NCI-H748 (cell line): ENCODE results near the gene PCSK5.

Experiments
- DNase-seq: peaks from one replicate; lab custom pipeline; 2025; ENCODE audit not compliant: unreplicated experiment; lab: John Stamatoyannopoulos, UW

The PCSK5 gene

DNA sequence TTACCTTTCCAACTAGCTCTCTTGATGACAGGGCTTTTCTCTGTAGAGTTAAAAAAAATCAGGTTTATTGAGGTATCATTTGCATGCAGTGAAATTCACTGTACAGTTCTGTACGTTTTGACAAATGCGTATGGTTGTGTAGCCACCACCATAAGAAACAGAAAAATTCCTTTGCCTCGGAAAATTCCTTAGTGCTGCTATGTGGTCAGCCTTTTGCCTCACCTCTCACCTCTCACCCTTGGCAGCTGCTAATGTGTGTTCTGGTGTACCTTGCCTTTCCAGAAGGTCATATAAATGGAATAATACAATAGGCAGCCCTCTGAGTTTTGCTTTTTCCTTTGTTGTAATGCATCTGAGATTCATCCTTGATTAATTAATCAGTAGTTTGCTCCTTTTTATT, 28.4 kb downstream of the PCSK5 start:
- DNase-seq, result no peak

DNA sequence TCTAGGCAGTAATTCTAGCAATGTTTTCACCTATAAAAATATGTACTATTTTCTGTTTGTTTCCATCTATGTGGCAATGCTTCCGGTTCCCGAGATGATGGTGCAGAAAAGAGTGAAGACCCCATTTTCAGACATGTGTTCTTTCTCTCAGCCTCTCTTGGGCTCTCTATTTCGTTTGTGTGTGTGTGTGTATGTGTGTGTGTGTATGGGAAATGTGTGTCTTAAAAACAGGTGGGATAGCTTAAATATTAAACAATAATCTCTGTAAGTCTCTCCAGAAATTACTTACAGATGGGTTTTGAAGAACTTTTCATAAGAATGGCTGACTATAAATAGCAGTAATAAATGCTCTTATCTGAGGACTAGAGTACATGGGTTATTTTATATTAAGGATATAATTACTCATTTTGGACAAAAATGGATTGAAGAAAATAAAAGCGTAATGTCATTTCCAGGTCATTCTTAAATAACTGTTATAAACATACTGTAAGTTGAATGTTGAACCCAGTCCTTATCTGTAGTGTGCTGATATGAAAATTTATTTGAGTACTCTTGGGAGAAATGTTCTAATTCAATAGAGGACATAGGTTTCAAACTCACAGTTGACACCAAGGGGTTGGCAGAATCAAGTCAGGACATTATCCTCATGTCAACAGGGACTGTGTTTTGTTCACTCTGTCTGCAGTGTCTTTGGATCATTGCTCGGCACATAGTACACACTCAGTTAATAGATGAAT, 31.1 kb downstream of the PCSK5 start:
- no peak for DNase-seq

DNA sequence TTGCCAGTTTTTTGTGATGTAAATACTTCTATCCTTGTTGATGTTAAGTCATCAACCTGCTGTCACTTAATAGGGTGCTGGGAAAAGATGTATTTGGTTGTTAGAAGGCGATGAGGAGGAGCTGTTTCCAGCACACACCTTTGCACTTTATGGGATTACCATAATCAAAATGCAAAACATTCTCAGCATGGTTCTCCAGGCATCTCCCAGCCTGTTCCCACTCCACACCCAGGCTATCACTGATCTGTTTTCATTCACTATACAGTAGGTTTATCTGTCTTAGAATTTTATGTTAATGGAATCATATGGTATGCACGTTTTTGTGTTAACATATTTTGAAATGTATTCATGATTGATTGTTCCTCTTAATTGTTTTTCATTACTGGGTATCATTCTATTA, 35.9 kb downstream of the PCSK5 start:
- no peak for DNase-seq

DNA sequence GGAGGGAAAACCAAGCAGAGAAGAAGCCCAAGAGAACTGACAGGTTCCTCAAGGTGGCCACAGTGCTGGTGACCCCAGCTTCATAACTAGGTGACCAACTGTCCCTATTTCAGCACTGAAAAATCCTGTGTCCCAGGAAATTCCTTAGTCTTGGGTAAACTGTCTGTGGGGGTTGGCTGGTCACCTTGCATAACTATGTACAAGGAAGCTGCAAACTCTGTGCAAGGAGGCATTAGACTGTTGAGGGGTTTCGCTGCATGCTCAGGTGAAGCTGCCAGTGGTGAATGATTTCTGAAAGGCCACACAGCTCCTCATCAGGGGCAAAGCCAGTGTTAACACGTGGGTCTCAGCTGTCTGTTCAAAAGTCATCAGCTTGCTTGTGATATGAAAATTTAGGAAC, 36.9 kb downstream of the PCSK5 start:
- no peak for DNase-seq

DNA sequence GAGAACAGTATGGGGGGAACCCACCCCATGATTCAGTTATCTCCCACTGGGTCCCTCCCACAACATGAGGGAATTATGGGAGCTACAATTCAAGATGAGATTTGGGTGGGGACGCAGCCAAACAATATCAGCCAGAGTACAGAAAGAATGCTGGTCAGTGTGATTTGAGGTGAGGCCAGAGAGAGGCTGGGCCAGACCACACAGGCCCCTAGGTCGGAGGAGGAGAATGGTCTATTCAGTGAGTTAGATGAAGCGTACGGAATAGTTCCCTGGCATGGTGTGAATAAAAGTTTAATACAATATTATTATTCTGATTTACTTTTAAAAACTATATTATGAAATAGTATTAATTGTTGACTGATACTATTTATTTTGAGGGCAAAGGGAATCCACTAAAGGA, 39.7 kb downstream of the PCSK5 start:
- DNase-seq, result no peak

DNA sequence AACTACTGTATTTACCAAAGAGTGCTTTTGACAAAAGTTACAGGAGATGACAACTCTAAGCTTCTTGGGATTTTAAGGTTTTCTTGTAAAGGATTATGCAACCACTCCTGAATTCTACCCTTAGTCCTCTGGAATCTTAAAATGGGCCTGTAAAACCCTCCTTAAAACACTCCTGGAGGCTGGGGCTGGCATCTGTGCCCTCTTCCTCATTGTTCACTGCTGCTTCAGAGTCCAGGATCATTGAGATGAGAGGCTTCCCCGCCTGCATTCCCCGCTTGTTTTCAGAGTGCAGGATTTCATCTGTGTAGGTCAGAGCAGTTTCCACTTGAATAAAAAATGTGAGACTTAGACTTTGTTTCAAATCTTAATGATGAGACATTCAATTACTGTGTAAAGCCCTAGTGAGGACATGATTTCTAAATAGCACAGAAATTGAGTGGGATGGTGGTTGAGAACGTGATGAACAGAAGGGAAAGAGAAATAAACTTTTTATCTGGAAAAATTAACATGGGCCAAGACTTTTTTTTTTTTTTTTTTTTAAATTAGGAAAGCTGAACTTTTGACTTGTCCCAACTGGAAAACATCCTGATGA, 40.4 kb downstream of the PCSK5 start:
- DNase-seq, result no peak

DNA sequence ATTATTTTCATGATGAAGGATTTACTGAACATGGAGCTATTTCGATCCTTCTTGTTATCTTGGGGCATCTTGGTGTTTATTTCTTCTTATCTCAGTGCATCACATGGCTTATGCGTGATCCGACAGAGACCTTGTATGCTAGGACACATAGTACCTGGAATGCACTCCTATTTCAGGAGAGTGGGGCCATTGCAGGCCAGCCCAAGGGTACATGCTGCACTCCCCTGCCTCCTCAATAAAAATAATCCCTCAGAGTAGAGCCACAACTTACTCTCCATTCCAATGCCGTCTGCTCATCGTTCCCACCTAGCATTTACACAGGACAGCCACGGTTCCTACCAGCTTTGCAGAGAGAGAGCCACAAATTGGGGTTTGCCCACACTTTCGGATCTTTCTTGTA, 43.5 kb downstream of the PCSK5 start:
- no peak for DNase-seq

DNA sequence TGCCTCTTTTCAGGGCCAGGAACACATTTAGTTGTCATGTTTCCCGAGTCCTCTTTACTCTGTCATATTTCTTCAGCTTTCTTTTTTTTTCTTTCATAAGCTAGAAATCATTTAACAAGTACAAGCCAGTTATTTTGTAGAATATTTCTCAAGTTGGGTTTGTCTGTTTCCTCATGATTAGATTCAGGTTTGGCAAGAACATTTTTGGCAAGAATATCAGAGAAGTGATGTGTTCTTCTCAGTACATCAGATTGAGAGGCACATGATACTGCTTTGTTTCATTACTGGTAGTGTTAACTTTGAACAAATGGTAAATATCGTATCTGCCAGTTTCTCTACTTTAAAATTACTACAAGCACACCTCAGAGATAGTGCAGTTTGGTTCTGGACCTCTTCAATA, 45.1 kb downstream of the PCSK5 start:
- no peak for DNase-seq

DNA sequence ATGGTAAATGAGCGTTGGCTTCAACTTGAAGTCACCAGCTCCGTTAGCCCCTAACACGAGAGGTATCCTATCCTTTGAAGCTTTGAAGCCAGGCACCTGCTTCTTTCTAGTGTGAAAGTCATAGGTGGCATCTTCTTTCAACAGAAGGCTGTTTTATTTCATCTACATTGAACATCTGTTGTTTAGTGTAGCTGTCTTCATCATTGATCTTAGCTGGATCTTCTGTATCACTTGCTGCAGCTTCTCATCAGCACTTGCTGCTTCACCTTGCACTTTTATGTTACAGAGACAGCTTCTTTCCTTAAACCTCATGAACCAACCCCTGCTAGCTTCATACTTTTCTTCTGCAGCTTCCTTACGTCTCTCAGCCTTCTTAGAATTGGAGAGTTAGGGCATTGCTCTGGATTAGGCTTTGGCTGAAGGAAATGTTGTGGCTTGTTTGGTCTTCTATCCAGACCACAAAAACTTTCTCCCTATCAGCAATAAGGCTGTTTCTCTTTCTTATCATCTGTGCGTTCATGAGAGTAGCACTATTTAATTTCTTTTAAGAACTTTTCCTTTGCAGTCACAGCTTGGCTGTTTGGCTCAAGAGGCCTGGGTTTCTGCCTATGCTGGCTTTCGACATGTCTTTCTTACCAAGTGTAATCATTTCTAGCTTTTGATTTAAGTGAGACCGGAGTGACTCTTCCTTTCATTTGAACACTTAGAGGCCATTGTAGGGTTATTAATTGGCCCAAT, 47.2 kb downstream of the PCSK5 start:
- no peak for DNase-seq

DNA sequence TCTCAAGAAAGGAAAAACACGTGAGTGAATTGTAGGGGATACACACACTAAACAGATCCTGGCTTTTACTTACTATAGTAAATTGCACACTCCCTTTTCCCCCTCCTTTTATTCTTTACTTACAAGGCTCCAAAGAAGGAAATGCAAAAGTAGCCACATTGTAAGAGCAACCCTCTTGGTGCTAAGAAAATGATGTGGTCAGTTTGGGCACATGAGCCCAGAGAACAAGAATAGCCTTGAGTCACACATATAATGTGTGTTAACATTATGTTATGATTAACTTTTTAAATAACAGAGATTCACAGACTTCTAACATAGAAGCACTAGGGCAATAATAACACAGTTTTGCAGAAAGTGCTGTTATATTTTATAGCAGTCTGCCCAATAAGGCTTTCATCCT, 48.5 kb downstream of the PCSK5 start:
- no peak for DNase-seq

DNA sequence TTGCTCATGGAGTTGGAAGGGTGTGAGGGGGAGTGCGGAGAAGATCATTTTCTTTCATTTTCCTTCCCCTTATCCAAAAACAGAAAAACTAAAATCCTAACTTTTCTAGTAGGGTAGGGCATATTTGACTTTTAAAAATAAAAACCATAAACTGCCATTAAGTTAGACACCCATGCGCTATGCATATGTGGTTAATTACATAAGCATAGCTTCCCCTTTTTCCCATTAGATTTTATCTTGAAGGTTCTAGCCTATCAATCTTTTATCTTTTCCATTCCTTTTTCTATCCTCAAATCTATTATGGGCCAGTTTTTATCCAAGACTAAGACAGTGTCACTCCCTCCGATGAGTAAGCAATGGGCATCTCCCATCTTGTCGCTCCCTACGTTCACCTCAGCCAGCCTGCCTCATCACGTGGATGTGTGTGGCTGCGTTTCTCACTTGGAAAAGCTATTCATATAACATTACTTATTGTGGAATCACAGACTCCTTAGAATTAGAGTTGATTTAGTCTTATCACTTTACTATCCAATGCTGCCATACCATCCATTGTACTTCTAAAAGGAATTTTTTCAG, 49.2 kb downstream of the PCSK5 start:
- no peak for DNase-seq

DNA sequence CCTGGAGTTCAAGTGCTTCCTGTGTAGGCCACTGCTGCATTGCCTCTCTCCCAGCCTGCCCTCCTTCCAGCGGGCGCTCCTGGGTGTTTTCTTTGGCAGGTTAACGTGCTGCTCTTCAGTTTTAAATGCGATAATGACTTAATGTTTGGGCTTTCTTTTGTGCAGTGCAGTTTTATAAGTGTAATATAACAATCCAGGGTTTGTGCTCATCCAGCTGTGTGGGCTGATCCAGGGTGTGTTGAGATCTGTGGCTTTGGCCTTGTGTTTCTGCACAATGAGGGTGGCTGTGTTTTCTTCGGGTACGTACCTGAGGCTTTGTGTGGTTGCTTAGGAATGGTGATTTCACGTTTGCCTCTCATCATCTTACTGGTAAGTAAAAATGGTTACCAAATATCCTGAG, 50.6 kb downstream of the PCSK5 start:
- DNase-seq, result peak; percentile 39

DNA sequence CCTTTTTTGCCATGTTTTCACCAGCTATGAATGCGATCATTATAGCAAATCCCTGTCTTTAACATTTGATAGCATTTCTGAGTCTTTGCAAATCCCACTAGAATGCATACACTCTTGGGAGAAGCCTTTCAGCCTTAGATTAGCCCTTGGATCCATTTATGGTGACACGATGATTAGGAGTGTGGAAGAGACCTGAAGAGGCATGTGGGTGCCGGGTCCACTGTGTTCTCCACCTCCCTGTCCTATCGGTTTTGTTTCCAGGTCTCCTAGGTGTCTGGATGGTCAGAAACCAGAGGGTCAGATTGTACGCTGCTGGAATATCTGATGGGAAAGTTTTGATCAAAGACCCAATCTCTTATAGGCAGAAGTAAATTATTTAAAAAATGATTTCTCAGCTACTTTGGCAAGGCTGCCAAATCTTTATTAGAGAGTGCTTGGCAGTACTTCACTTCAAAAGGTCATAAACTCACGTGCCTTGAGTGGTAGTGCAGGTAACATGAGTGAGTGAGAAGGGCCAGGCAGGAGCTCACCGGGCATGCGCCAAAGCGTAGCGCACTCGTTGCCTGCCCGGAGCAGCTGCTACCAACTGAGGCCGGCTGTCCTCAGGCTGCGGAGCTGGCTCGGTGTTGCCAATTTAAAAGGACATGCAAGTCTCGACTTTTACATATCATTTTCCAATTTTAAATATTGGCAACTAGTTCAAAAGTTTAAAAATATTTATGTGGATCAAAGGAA, 51.3 kb downstream of the PCSK5 start:
- no peak for DNase-seq

DNA sequence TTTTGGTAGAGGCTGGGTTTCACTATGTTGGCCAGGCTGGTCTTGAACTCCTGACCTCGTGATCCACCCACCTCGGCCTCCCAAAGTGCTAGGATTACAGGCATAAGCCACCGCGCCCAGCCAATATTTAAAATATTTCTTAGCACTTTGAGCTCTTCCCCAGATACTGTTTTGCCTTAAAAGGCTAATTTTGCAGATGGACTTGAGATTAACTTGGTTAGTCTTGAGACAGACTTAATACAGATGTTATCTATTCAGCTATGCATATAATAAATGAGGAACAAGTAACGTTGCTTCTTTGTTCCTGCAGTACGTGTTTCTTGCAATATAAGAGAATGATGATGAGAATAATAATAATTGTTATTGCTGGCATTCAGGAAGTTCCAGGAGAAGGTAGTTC, 56.3 kb downstream of the PCSK5 start:
- no peak for DNase-seq

DNA sequence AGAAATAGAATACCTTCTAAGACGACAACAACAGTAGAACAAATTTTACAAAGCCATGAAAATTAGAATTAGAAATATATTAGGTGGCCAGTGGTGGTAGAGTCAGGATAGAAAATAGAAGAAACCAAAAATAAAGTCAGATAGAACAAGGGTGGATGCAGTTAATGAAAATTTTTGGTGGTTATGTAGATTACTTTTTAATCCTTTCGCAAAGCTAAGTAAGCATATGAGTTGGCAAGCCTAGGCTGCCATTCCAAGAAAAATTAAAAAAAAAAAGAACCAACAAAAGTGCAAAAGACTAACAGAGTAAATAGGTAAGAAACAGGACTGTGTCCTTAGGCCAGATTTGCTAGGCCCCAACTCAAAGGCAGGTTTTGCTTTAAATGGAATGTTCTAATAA, 56.8 kb downstream of the PCSK5 start:
- DNase-seq, result no peak

DNA sequence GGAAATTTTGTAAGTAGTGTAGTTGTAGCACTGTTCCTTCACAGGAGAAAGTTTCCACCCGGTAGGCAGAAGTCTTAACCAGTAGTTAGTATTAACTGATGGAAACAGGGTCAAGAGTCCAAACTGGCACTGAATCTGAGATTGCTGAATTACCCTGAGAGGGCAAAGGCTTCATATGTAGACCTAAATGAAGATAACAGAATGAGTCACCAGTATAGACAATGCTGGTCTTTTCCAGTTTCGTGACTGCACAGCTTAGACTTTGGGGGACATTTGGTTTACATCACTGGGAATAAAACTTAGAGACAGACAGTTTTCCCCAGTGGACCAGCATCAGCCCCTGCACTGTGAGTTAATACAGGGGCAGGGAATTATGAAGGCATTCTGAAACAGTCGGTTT, 60.5 kb downstream of the PCSK5 start:
- no peak for DNase-seq

DNA sequence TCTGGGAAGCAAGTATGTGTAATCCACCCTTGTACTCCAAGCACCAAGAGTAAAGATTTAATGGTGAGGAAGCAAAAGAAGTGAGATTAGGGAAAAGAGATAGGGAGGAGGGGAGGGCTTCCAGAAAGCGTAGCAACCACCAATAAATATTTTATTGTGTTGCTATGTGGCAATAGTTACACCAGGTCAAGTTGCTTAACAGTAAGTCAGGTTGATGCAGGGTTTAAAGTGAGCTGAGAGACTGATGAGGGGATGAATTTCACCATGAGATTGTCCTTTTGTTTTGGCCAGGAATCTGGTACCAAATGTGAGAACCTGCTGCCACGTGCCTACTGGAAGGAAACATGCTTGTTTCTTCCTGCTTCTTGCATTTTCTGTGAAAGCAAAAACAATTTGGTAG, 62.7 kb downstream of the PCSK5 start:
- no peak for DNase-seq

DNA sequence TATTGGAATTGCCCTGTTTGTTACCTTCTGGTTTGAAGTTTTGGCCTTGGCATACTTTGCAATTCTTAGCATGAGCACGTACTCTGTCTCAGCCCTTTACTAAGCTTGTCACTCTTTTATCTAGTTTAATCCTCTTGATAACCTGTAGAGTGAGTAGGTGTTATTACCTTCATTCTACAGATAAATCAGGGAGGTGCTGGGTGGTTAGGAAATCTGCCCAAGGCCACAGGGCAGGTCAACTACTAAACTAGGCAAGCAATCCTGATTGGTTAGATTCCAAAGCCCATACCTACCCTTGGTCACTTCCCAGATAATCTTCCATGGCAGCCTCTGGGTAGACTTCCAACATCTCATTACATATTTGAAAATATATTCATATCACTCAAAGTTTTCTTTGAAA, 65.7 kb downstream of the PCSK5 start:
- DNase-seq, result no peak

DNA sequence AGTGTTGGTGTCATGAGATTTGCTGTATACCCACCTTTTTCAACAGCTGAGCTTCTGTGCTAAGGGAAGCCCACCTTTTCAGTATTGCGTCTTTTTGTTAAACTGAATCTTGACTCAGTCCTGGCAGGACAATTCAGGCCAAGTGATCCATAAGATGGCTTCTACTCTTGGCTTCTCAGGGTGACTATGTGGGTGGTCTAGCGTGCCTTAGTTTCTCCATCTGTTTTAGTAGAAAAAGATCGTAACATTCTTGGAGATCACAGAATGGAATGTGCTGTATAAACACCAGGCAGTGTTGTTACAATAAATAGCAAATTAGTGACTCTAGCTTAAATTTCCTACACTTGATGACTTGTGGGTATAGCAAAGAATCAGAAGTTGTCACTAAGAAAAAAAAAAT, 66.6 kb downstream of the PCSK5 start:
- no peak for DNase-seq

DNA sequence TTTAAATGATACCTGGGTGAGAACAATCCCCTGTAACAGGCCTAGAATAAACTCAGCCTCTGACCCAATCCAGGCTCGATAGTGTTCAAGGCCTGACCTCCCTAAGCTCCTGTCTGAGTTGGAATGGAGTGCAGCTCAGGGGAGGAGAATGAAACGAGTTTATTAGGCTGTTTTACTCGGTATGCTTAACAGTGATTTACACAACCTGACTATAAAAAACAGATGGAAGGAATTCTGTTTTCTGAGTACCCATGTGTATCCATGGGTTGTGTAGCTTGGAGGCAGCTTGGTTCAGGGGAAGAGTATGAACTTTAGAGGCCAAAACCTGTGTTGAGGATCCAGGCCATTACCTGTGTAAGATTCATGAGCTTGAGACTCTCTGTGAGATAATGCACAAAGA, 67.8 kb downstream of the PCSK5 start:
- DNase-seq, result no peak

DNA sequence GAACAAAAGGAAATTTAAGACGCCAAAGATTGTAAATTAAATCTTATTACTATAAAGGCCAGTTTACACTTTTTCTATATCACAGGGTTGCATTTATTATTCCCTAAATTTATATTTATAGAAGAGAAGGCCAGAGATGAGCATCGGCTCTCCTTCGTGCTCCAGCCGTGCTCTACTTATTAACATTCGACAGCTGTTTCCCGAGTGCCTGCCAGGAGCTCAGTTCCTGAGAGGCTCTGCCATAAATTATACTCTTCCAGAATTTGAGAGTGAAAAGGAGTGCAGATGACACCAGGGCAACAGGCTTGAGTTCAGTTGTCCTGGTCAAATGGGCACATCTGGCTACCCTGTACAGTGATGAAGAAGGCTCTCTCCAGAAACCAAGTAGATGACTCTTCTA, 70.1 kb downstream of the PCSK5 start:
- no peak for DNase-seq
